Measurements from ENCODE around the gene PAK5. TPM values are rescaled to one million over a fixed set of nuclear protein-coding genes. Genes with fewer than 3 reads are reported as not detected.

Gene PAK5
- total RNA-seq, 1 donor from 2014 or later, result 0.16 TPM

- no peaks in the 10 kb centered on the region for H3K9me3 ChIP-seq (ENCODE audit: insufficient read depth, low read depth, low read length)
- no peak overlapping the region for H3K4me3 ChIP-seq (ENCODE audit: insufficient read depth, low read depth, low read length)
- Mint-ChIP-seq H3K4me3 (ENCODE audit: unreplicated experiment) (no peak overlapping the region), H3K4me1 (ENCODE audit: low read depth, unreplicated experiment) (no peaks in the 10 kb centered on the region), H3K36me3 (ENCODE audit: low read depth, unreplicated experiment) (no peaks in the 10 kb centered on the region), H3K27ac (ENCODE audit: unreplicated experiment) (no peak overlapping the region), H3K9me3 (ENCODE audit: unreplicated experiment) (peaks cover 4% of the 10 kb centered on the region), H3K27me3 (ENCODE audit: low read depth, unreplicated experiment) (no peaks in the 10 kb centered on the region)
- no peak overlapping the region for H3K4me2 ChIP-seq (ENCODE audit: low read length)
- DNase-seq (ENCODE audit: low read depth), result no peak
- no peak overlapping the region for H3K9ac ChIP-seq (ENCODE audit: low read length)
- TF ChIP-seq EZH2 (IDR thresholded peaks at IDR 0.05; ENCODE audit: insufficient read depth, low read length), result no peak
- no peak for TF ChIP-seq CTCF (IDR thresholded peaks at IDR 0.05; ENCODE audit: insufficient read depth, low read depth, low read length)
- no peak overlapping the region for H3K27ac ChIP-seq (ENCODE audit: low read depth, low read length)
- no peaks in the 10 kb centered on the region for H3K79me2 ChIP-seq (ENCODE audit: insufficient read depth, low read length)
- FAIRE-seq, result no peak
- no peak overlapping the region for H2AFZ ChIP-seq (ENCODE audit: low read depth, low read length)
- H4K20me1 ChIP-seq (ENCODE audit: insufficient read depth, low read length), result no peaks in the 10 kb centered on the region
- H3K27me3 ChIP-seq (ENCODE audit: insufficient read depth, low read length), result no peaks in the 10 kb centered on the region
- no peaks in the 10 kb centered on the region for H3K4me1 ChIP-seq (ENCODE audit: insufficient read depth, low read length)
- no peaks in the 10 kb centered on the region for H3K36me3 ChIP-seq (ENCODE audit: insufficient read depth, low read length)
Observed at GRCh38 chr20:9742821-9743220, 96.1 kb downstream of the PAK5 start.

GRCh38 chr20:9741996-9742395 lies 96.9 kb downstream of the PAK5 start:
- no peak for TF ChIP-seq CTCF (IDR thresholded peaks at IDR 0.05; ENCODE audit: insufficient read depth, low read depth, low read length)
- H2AFZ ChIP-seq (ENCODE audit: low read depth, low read length), result no peak overlapping the region
- no peaks in the 10 kb centered on the region for H3K79me2 ChIP-seq (ENCODE audit: insufficient read depth, low read length)
- H3K36me3 Mint-ChIP-seq (ENCODE audit: low read depth, unreplicated experiment), result no peaks in the 10 kb centered on the region
- DNase-seq (ENCODE audit: low read depth), result no peak
- H3K9ac ChIP-seq (ENCODE audit: low read length), result no peak overlapping the region
- no peak overlapping the region for H3K4me3 Mint-ChIP-seq (ENCODE audit: unreplicated experiment)
- peaks cover 4% of the 10 kb centered on the region for H3K9me3 Mint-ChIP-seq (ENCODE audit: unreplicated experiment)
- FAIRE-seq, result no peak
- no peaks in the 10 kb centered on the region for H3K36me3 ChIP-seq (ENCODE audit: insufficient read depth, low read length)
- no peak overlapping the region for H3K4me3 ChIP-seq (ENCODE audit: insufficient read depth, low read depth, low read length)
- H3K4me2 ChIP-seq (ENCODE audit: low read length), result no peak overlapping the region
- no peaks in the 10 kb centered on the region for H4K20me1 ChIP-seq (ENCODE audit: insufficient read depth, low read length)
- no peak overlapping the region for H3K27ac Mint-ChIP-seq (ENCODE audit: unreplicated experiment)
- no peaks in the 10 kb centered on the region for H3K27me3 Mint-ChIP-seq (ENCODE audit: low read depth, unreplicated experiment)
- no peaks in the 10 kb centered on the region for H3K9me3 ChIP-seq (ENCODE audit: insufficient read depth, low read depth, low read length)
- H3K4me1 Mint-ChIP-seq (ENCODE audit: low read depth, unreplicated experiment), result no peaks in the 10 kb centered on the region
- H3K27me3 ChIP-seq (ENCODE audit: insufficient read depth, low read length), result no peaks in the 10 kb centered on the region
- H3K4me1 ChIP-seq (ENCODE audit: insufficient read depth, low read length), result no peaks in the 10 kb centered on the region
- no peak overlapping the region for H3K27ac ChIP-seq (ENCODE audit: low read depth, low read length)

- Mint-ChIP-seq H3K27ac (ENCODE audit: unreplicated experiment) (no peak overlapping the region), H3K4me1 (ENCODE audit: low read depth, unreplicated experiment) (no peaks in the 10 kb centered on the region), H3K9me3 (ENCODE audit: unreplicated experiment) (peaks cover 4% of the 10 kb centered on the region), H3K4me3 (ENCODE audit: unreplicated experiment) (no peak overlapping the region), H3K27me3 (ENCODE audit: low read depth, unreplicated experiment) (no peaks in the 10 kb centered on the region), H3K36me3 (ENCODE audit: low read depth, unreplicated experiment) (no peaks in the 10 kb centered on the region)
- no peak for FAIRE-seq
- Histone ChIP-seq H3K4me2 (ENCODE audit: low read length) (no peak overlapping the region), H3K36me3 (ENCODE audit: insufficient read depth, low read length) (no peaks in the 10 kb centered on the region), H4K20me1 (ENCODE audit: insufficient read depth, low read length) (no peaks in the 10 kb centered on the region), H3K79me2 (ENCODE audit: insufficient read depth, low read length) (no peaks in the 10 kb centered on the region), H3K27ac (ENCODE audit: low read depth, low read length) (no peak overlapping the region), H3K4me1 (ENCODE audit: insufficient read depth, low read length) (no peaks in the 10 kb centered on the region), H3K9ac (ENCODE audit: low read length) (no peak overlapping the region), H2AFZ (ENCODE audit: low read depth, low read length) (no peak overlapping the region), H3K27me3 (ENCODE audit: insufficient read depth, low read length) (no peaks in the 10 kb centered on the region), H3K9me3 (ENCODE audit: insufficient read depth, low read depth, low read length) (no peaks in the 10 kb centered on the region), H3K4me3 (ENCODE audit: insufficient read depth, low read depth, low read length) (no peak overlapping the region)
- no peak for TF ChIP-seq CTCF (IDR thresholded peaks at IDR 0.05; ENCODE audit: insufficient read depth, low read depth, low read length)
- no peak for TF ChIP-seq EZH2 (IDR thresholded peaks at IDR 0.05; ENCODE audit: insufficient read depth, low read length)
- DNase-seq (ENCODE audit: low read depth), result no peak
Observed at GRCh38 chr20:9740486-9740885, 98.4 kb downstream of the PAK5 start.
